Stimulated activated CD8-positive, alpha-beta memory T cell treated with anti-CD3 and anti-CD28 coated beads, Interleukin-15, amount 100 ng/mL, for 4 hours (primary cell): ENCODE data around the gene TMEM37.

Experiments
- DNase-seq, 2 donors: peaks; one replicate each; pipeline ENCODE4 v3.0.0-alpha.2; 2020; ENCODE audit warnings: low read depth in 2 of 2

The TMEM37 gene

GRCh38 chr2:119417908-119418307 is 13.7 kb upstream of the TMEM37 start:
- DNase-seq: no peak

GRCh38 chr2:119419065-119419464 is 12.6 kb upstream of the TMEM37 start:
- DNase-seq: no peak

GRCh38 chr2:119419803-119420508 is 11.7 kb upstream of the TMEM37 start:
- no peak for DNase-seq

GRCh38 chr2:119421304-119421703 is 10.3 kb upstream of the TMEM37 start:
- DNase-seq: no peak

GRCh38 chr2:119421741-119422140 is 9.9 kb upstream of the TMEM37 start:
- no peak for DNase-seq

GRCh38 chr2:119422360-119423107 is 9.1 kb upstream of the TMEM37 start:
- no peak for DNase-seq

GRCh38 chr2:119423108-119423444 is 8.6 kb upstream of the TMEM37 start:
- no peak for DNase-seq

- no peak for DNase-seq
Measured at GRCh38 chr2:119423811-119424210, 7.8 kb upstream of the TMEM37 start.

GRCh38 chr2:119424284-119425118 is 7.2 kb upstream of the TMEM37 start:
- no peak for DNase-seq

GRCh38 chr2:119425119-119425405 is 6.6 kb upstream of the TMEM37 start:
- no peak for DNase-seq

- no peak for DNase-seq
Measured at GRCh38 chr2:119425620-119426395, 5.8 kb upstream of the TMEM37 start.

GRCh38 chr2:119426396-119426675 is 5.3 kb upstream of the TMEM37 start:
- DNase-seq: no peak

- no peak for DNase-seq
Measured at GRCh38 chr2:119426801-119427395, 4.8 kb upstream of the TMEM37 start.

- no peak for DNase-seq
Measured at GRCh38 chr2:119427756-119428155, 3.9 kb upstream of the TMEM37 start.

- DNase-seq: no peak
Measured at GRCh38 chr2:119428488-119429224, 3.0 kb upstream of the TMEM37 start.

GRCh38 chr2:119429225-119429981 is 2.3 kb upstream of the TMEM37 start:
- no peak for DNase-seq

GRCh38 chr2:119430023-119430498 is 1.6 kb upstream of the TMEM37 start:
- no peak for DNase-seq

- no peak for DNase-seq
Measured at GRCh38 chr2:119431976-119432850, 559 bp downstream of the TMEM37 start.

GRCh38 chr2:119432851-119433522 is 1.3 kb downstream of the TMEM37 start:
- no peak for DNase-seq
